GM21360 (cell line): ENCODE measurements around the gene PER3.

ENCODE experiments used
- ATAC-seq: cut with Tn5 transposase; IDR thresholded peaks from one replicate; pipeline ENCODE4 v1.9.1; 2021; ENCODE audit warnings: mild to moderate bottlenecking, moderate library complexity; ENCODE audit not compliant: unreplicated experiment

PER3 gene

DNA sequence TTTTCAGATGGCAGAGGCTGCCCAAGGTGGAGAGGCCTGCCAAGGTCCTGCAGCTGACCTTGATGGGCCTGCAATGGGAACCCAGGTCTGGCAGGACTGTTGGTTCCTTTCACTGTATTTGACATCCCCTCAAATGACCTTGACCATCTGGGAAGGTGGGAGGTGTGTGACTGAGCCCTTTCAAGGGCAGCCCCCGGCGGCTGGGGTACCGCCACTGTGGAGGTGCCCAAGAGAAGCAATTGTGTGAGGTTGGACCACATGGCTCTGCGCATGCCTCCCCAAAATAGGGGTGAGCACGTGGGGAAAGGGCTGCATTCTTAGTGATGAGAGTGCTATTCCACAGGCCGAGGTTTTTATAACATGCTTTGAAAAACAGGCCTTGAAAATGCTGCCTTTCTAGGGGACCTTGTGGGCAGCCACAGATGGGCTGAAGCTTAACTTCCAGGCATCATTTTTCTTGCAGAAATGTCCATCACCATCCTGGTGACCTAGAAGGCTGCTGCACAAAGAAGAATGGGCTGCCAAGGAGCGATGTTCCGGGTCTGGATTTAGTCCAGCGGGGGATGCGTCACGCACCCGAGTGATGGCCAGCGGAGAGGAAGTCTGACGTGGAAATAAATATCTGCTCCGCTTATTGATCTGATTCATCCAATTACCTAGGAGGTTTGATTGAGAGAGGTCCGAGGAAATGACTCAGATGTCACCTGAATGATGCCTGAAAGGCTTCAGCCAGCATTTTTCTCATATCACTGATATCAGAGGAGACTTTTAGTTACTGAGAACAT lies 85.2 kb downstream of the PER3 start:
- no peak for ATAC-seq

DNA sequence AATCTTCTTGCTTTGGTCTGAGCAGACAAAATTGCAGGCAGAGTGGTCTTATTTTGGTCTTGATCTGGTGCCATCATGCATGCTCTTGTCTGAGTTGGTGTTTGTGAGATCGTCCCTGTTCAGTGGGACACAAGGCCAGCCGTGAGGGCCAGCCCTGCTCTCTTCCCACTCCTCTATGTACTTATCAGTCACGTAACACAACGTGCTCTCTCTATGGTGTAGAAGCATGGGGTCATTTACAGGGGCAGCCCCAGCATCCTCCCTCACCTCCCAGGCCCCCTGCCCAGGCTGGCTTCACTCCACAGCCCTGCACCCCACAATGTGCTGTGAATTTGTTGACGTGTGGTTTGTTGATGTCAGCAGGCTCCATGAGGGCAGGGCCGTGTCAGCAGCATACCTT lies 87.0 kb downstream of the PER3 start:
- no peak for ATAC-seq

DNA sequence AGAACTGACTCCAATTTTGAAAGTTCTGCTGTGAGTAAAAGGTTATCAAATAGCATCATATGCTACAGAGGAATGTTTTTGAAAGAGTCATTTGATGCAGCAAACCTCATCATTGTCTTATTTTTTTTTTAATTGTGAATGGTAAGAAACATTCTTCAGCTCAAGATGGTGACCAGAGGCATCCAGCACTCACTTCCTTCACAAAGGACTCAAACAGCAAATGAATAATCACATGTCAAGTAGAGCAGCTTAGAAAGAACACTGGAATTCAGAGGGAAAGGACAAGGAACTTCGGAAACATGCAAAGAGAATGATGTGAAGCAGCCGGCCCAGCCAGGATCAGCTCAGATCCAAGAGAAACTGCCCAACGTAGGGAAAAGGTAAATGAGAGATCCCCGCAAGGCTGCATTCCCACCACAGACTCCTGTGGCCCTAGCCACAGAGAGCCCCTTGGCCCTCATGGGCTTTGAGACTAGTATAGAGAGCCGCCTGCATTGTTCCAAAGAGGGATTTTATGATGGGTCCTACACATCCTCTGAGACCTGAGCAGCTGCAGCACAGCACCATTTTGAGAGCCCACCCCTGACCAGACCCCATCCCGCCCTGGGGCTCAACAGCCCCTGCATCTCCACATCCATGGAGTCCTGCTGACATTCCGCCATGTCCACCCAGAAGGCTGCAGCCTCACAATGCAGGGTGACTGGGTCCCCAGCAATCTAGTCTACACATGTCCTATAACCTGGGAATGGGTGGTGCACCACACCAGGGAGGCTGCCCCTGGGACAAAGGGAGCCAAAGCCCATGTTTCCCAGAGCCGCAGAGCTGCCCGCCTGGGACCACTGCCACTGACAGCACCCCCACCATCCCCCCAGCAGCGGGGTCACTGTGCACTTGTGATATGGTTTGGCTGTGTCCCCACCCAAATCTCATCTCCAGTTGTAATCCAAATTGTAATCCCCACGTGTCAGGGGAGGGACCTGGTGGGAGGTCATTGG lies 90.0 kb downstream of the PER3 start:
- no peak for ATAC-seq

DNA sequence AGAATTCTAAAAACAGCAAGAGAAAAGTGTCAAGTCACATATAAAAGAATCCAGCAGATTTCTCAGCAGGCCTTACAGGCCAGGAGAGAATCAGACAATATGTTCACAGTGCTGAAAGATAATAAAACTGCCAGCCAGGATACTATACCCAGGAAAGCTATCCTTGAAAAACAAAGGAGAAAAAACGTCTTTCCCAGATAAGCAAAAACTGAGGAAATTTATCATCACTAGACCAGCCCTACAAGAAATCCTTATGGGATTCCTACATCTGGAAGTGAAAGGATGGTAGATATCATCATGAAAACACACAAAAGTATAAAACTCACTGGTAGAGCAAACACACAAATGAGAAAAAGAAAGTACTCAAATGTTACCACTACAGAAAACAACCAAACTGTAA lies 93.9 kb downstream of the PER3 start:
- ATAC-seq: no peak

DNA sequence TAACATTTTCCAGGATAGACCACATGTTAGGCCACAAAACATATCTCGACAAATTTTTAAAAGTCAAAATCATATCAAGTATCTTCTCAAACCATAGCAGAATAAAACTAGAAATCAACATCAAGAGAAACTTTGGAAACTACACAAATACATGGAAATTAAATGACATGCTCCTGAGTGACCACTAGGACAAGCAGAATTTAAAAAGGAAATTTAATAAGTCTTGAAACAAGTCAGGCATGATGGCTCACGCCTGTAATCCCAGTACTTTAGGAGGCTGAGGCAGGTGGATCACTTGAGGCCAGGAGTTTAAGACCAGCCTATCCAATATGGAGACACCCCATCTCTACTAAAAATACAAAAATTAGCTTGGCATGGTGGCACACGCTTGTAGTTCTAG lies 95.1 kb downstream of the PER3 start:
- ATAC-seq: no peak

DNA sequence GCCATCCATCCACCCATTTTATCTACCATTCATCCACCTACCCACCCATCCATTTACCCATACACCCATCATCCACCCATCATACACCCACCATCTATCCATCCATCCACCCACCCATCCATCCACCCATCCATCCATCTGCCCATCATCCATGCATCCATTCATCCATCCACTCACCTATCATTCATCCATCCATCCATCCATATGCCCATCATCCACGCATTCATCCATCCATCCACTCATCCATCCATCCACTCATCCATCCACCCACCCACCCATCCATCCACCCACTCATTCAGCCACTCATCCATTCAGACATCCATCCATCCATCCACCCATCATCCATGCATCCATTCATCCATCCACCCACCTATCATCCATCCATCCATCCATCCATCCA lies 100.7 kb downstream of the PER3 start:
- ATAC-seq: no peak

DNA sequence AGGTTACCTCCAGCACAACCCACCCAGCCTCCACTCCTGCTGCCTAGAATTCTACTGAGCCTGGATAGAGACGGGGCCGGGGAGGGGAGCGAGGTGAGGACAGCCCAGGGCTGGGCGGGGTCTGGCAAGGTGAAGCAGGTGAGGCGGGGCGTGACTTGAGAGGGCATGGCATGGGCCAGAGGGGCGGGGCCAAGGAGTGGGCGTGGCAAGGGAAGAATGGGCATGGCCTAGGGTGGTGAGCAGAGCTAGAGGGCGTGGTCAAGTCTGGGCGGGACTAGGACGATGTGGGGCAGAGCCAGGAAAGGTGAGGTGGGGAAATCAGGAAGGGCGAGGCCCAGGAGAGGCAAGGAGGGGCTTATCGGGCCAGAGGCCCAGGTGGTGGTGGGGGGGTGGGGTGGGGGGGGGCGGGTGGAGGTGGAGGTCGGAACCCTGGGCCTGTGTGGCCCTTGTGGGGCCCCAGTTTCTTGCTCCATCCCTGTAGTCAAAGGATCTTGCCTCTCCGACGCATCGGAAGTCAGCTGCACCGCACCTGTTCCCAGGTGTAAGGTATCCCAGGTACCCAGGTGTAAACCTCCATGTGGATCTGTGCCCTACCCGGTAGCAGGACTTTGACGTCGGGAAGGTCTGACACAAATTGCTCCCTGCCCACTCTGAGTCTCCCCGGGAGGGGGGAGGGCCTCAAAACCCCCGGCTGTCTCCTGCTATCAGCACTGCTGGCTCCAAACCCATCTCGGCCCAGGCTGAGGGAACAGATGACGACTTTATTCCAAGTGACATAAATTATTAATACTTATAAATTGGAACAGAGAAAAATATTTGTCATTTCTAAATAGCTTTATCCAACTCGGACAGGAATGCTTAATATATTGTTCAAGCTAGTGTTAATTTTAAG lies 101.7 kb downstream of the PER3 start:
- no peak for ATAC-seq

DNA sequence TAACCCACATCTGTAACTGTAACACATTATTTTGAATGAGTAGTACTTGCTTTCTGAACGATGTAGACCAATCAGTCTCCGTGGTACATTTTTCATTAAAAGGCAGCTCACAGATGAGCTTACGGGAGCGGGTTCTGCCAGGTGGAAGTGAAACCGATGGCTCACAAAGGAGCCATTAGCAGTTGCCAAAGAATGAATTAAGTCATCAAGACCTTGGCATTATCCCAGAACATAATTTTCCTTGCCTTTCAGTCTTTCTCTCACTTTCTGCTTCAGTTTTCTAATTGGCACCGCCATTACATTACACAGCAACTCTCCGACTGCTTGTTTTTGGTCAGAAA lies 102.3 kb downstream of the PER3 start:
- ATAC-seq: no peak

DNA sequence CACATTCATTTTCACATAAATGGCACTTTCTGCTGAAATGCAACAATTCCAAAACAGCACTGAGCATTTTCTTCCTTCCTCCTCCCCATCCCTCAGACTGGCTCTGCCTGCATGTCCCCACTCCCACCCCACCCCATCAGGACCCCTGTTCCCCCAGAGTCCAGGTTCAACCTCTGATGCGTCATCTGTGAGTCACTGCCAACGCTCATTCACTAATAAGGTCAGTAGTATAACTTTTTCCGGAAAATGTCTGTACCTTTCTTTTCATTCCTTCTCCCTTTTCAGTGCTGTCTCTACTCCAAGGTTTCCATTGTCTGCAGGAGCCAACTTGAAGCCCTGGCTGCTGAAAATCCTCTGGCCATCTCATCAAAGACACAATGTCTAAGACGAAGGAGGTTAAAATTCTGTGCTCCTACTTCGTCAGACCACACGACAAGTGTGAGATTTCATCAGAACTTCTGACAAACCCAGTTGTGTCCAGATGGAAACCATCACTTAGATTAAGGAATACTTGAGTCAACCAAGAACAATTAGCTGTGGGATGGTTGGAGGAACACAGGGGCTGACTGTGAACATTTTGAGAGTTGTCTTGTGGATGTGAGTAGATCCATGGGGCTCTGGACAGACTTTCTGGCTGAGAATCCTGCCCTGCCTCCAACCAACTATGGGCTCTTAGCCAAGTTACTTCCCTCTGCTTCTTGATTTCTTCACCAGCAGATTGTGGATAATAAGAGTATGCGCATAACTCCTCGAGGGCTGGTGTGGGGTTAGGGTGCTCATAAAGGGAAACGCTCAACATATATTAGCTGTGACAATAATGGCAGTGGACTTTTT lies 104.4 kb downstream of the PER3 start:
- ATAC-seq: no peak

DNA sequence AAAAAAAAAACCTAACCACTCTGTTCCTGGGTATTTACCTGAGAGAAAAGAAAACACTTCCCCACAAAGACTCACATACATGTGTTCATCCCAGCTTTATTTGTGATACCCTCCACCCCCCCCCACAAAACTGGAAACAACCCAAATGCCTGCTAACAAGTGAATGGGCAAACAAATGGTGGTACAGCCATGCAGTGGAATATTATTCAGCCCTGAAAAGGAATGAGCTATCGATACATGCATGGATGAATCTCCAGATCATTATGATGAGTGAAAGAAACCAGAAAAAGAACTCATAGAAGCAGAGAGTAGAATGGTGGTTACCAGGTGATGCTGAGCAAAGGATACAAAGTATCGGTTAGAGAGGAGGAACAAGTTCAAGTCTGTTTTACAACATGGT lies 106.8 kb downstream of the PER3 start:
- ATAC-seq: no peak

DNA sequence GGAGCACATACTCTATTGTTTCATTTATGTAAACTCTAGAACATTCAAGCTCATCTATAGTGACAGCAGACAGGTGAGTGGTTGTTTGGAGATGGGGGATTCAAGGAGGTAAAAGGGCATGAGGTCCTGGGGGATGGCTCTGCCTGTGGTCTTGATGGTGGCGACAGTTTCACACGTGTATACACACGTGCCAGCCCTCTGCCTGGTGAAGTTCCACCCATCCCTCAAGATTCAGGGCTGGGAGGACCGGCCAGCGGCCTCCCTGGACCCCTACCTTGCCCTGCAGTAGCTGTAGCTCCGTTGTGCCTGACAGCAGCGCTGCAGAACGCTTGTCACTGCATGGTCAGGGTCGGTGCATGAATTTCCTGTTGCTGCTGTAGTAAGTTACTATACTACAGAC lies 107.7 kb downstream of the PER3 start:
- no peak for ATAC-seq

DNA sequence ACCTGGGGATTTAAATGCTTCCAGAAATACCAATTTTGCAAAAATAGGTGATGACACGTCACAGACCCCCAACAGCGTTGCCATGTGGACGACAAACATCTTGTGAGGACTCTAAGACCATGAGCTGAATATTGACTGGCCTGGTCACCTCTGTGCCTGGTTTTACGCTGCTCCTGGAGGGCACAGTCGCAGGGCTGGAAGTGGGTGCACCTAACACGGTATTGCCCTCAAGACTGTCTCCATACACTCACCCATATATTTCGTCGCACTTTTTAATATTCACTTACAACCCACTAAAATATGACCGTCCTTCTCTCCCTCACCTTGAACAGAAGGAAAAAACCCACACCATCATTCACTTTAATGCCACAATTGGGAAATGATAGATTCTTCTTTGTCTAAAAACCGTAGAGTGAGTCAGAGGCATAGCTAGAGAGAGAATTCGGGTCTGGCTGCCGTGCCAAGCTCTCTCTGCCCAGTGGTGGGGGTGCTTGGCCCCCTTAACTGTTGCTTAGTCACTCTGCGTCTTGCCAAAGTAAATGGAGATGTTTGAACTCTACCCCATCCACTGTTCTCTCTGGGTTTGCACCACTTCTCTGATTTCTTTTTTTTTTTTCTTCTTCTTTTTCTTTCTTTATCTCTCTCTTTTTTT lies 109.6 kb downstream of the PER3 start:
- ATAC-seq: no peak
